Skeletal muscle tissue (tissue), 4 donors: ENCODE measurements around the gene CLCF1. TPM values are rescaled to one million over a fixed set of nuclear protein-coding genes. Genes with fewer than 3 reads are reported as not detected.

Experiments used
- H3K27ac ChIP-seq: one replicate; pipeline ENCODE4 v1.7.0; 2013; ENCODE audit warnings: mild to moderate bottlenecking, low read depth, low read length, inconsistent platforms
- H3K27me3 ChIP-seq, 3 donors: one replicate each; pipeline ENCODE4 v1.7.0; 2013; ENCODE audit warnings: low read length in 3 of 3; ENCODE audit not compliant: control insufficient read depth in 3 of 3, insufficient read depth in 3 of 3
- H3K36me3 ChIP-seq, 3 donors: one replicate each; pipeline ENCODE4 v1.7.0; 2013; ENCODE audit warnings: low read length in 3 of 3; ENCODE audit not compliant: control insufficient read depth in 3 of 3, insufficient read depth in 3 of 3
- H3K4me1 ChIP-seq, 3 donors: one replicate each; pipeline ENCODE4 v1.7.0; 2013; ENCODE audit warnings: low read length in 3 of 3, mild to moderate bottlenecking in 3 of 3; ENCODE audit not compliant: control insufficient read depth in 3 of 3, insufficient read depth in 3 of 3
- H3K4me3 ChIP-seq, 3 donors: one replicate each; pipeline ENCODE4 v1.7.0; 2013; ENCODE audit warnings: low read length in 3 of 3
- H3K9ac ChIP-seq, 3 donors: one replicate each; pipeline ENCODE4 v1.7.0; 2013; ENCODE audit warnings: low read length in 3 of 3, mild to moderate bottlenecking in 3 of 3, moderate library complexity in 2 of 3, low read depth in 1 of 3
- H3K9me3 ChIP-seq, 3 donors: one replicate each; pipeline ENCODE4 v1.7.0; 2013; ENCODE audit warnings: low read length in 3 of 3; ENCODE audit not compliant: control insufficient read depth in 3 of 3
- total RNA-seq: library from RNA; depleted of rRNA; stranded (reverse); fragments of >200 nt; gene quantifications from one replicate; pipeline ENCODE4 v1.2.3, GENCODE V29; 2014
- donor health status: Osteomylitis.

The CLCF1 gene
- total RNA-seq, 1 donor from 2014 or later: 1.0 TPM

- no peaks in the 10 kb centered on the region for H3K36me3 ChIP-seq
- no peak overlapping the region for H3K4me3 ChIP-seq
- no peak overlapping the region for H3K9ac ChIP-seq
- no peak overlapping the region for H3K27ac ChIP-seq
- H3K9me3 ChIP-seq: no peaks in the 10 kb centered on the region
- H3K27me3 ChIP-seq: peaks cover 2 to 20% (median 7%) of the 10 kb centered on the region in 3 donors
- peaks cover 10 to 34% (median 12%) of the 10 kb centered on the region in 3 donors for H3K4me1 ChIP-seq
These were observed 13.7 kb upstream of the CLCF1 start for GRCh38 chr11:67387069-67387468.

GRCh38 chr11:67384851-67385366 is 11.5 kb upstream of the CLCF1 start:
- Histone ChIP-seq H3K4me1 (peaks cover 4 to 21% (median 5%) of the 10 kb centered on the region in 3 donors), H3K36me3 (no peaks in the 10 kb centered on the region), H3K27ac (no peak overlapping the region), H3K4me3 (no peak overlapping the region), H3K9ac (peak overlapping the region in 1 of 3 donors; percentile 23), H3K27me3 (peaks cover 2 to 20% (median 7%) of the 10 kb centered on the region in 3 donors), H3K9me3 (no peaks in the 10 kb centered on the region)

GRCh38 chr11:67382276-67383136 is 9.1 kb upstream of the CLCF1 start:
- Histone ChIP-seq H3K9me3 (no peaks in the 10 kb centered on the region), H3K27ac (no peak overlapping the region), H3K27me3 (peaks cover 6 to 27% (median 7%) of the 10 kb centered on the region in 3 donors), H3K4me3 (no peak overlapping the region), H3K36me3 (no peaks in the 10 kb centered on the region), H3K4me1 (peaks cover 2 to 13% (median 4%) of the 10 kb centered on the region in 3 donors), H3K9ac (no peak overlapping the region)

- peaks cover 2 to 13% (median 4%) of the 10 kb centered on the region in 3 donors for H3K4me1 ChIP-seq
- no peak overlapping the region for H3K27ac ChIP-seq
- no peak overlapping the region for H3K9ac ChIP-seq
- peaks cover 8 to 36% (median 17%) of the 10 kb centered on the region in 3 donors for H3K27me3 ChIP-seq
- H3K9me3 ChIP-seq: no peaks in the 10 kb centered on the region
- H3K4me3 ChIP-seq: no peak overlapping the region
- no peaks in the 10 kb centered on the region for H3K36me3 ChIP-seq
These were observed 8.0 kb upstream of the CLCF1 start for GRCh38 chr11:67381244-67381972.

- H3K9ac ChIP-seq: no peak overlapping the region
These were observed 6.0 kb upstream of the CLCF1 start for GRCh38 chr11:67379061-67380058.

GRCh38 chr11:67378544-67378943 is 5.1 kb upstream of the CLCF1 start:
- H3K27me3 ChIP-seq: peaks cover 12 to 41% (median 34%) of the 10 kb centered on the region in 3 donors
- H3K27ac ChIP-seq: no peak overlapping the region

More at GRCh38 chr11:67379061-67380058, 6.0 kb upstream of the CLCF1 start:
- H3K27ac ChIP-seq: no peak overlapping the region
- H3K9me3 ChIP-seq: no peaks in the 10 kb centered on the region
- H3K4me1 ChIP-seq: peaks cover 8 to 11% (median 9%) of the 10 kb centered on the region in 3 donors
- peaks cover 8 to 37% (median 30%) of the 10 kb centered on the region in 3 donors for H3K27me3 ChIP-seq
- no peak overlapping the region for H3K4me3 ChIP-seq
- no peaks in the 10 kb centered on the region for H3K36me3 ChIP-seq

GRCh38 chr11:67376873-67377808 is 3.7 kb upstream of the CLCF1 start:
- H3K36me3 ChIP-seq: no peaks in the 10 kb centered on the region
- peaks cover 11 to 13% (median 11%) of the 10 kb centered on the region in 3 donors for H3K4me1 ChIP-seq
- H3K27me3 ChIP-seq: peaks cover 12 to 35% (median 33%) of the 10 kb centered on the region in 3 donors
- no peak overlapping the region for H3K27ac ChIP-seq
- H3K9me3 ChIP-seq: no peaks in the 10 kb centered on the region
- no peak overlapping the region for H3K4me3 ChIP-seq
- H3K9ac ChIP-seq: no peak overlapping the region

More at GRCh38 chr11:67378544-67378943, 5.1 kb upstream of the CLCF1 start:
- no peaks in the 10 kb centered on the region for H3K9me3 ChIP-seq
- H3K36me3 ChIP-seq: no peaks in the 10 kb centered on the region
- H3K4me3 ChIP-seq: no peak overlapping the region
- no peak overlapping the region for H3K9ac ChIP-seq
- peaks cover 13 to 18% (median 13%) of the 10 kb centered on the region in 3 donors for H3K4me1 ChIP-seq

GRCh38 chr11:67376063-67376820 is 2.8 kb upstream of the CLCF1 start:
- no peak overlapping the region for H3K27ac ChIP-seq
- H3K27me3 ChIP-seq: peaks cover 12 to 40% (median 37%) of the 10 kb centered on the region in 3 donors
- H3K4me1 ChIP-seq: peaks cover 16 to 20% (median 19%) of the 10 kb centered on the region in 3 donors
- no peak overlapping the region for H3K9ac ChIP-seq
- H3K36me3 ChIP-seq: no peaks in the 10 kb centered on the region
- H3K9me3 ChIP-seq: no peaks in the 10 kb centered on the region
- no peak overlapping the region for H3K4me3 ChIP-seq
